ENCODE results near the gene GSTA2.
"Not testable (repeated sequence)": the region's sequence is repeated elsewhere in the genome, so short reads cannot be mapped to it uniquely, and the experiment has no call there.

GSTA2 gene

DNA sequence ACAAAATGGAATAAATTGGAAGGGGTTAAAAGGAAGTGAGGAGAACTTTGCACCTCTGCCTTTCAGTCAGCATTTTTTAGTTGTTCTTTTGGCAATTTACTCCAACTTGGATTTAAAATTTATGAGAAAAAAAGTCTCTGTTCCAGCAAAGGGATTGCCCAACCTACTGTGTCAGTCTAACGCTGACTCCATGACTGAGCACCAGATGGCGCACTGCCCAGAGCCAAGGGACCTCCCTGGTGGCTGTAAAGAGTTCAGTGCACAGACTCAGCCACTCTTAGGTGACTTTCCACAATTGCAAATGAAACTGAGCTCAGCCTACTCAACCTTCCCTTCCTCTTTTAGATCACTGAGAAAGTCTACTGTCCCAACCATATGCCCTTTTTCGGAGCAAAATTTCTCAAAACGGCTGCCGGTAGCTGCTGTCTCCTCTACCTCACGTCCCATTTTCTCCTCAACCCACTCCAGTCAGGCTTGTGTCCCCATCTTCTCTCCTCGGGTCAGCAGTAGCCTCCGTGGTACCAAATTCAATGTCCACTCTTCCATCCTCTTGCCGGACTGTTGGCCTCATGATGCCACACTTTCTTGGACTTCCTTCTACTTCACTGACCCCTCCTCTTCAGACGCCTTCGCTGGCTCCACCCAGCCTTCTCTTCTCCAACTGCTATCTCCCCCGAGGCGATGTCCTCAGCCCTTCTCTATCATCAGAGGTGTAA lies 38.7 kb downstream of the GSTA2 start:
- peak; percentile 78 for DNase-seq

DNA sequence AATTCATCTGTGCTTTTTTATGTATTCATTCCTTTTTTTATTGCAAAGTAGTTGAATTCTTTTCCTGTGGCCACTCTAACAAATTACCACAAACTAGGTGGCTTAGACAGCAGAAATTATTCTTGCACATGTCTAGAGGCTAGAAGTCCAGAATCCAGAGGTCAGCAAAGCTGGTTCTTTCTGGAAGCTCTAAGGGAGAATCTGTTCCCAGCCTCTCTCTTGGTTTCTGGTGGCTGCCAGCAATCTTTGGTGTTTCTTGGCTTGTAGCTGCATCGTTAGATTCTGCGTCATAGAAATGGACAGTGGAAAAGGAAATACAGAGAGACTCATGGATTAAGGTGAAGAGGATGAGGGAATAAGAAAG lies 39.3 kb downstream of the GSTA2 start:
- DNase-seq = no peak

- DNase-seq = no peak
These were observed 43.0 kb downstream of the GSTA2 start for GRCh38 chr6:52720321-52720720.

GRCh38 chr6:52718550-52718949 lies 44.7 kb downstream of the GSTA2 start:
- DNase-seq = no peak

- DNase-seq = not testable (repeated sequence)
These were observed 48.5 kb downstream of the GSTA2 start for GRCh38 chr6:52714761-52715160.

- no peak for DNase-seq
These were observed 51.1 kb downstream of the GSTA2 start for GRCh38 chr6:52712136-52712535.

DNA sequence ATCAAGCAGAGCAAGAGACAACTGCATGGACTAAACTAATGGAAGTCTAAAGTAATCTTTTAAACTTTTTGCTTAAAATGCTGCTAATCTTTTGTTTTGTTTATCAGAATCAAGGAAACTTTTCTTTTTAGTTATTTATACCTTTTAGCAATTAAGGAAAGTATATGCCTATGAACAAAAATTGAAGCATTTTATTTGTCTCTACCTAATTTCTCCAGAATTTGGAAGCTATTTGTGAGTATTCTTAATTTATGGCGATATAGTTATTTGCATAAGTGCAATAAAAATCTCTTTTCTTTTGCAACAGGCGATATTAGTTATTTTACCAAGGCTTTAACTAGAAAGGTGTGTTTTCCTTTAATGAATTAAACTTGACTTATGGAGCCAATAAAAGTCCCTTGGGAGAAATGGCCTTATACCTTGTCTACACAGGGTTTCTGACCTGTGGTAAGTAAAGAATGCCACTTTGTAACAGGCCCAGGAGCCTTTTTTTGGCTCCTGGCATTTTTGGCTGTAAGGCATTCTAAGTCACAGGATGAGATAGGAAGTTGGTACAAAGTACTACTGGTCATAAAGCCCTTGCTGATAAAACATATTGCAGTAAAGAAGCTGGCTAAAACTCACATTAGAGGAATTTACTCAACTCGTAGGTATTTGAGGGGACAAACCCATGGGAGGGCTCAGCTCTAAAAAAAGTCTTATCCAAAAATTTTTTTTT lies 55.2 kb downstream of the GSTA2 start:
- no peak for DNase-seq

GRCh38 chr6:52706001-52706400 lies 57.3 kb downstream of the GSTA2 start:
- no peak for DNase-seq

DNA sequence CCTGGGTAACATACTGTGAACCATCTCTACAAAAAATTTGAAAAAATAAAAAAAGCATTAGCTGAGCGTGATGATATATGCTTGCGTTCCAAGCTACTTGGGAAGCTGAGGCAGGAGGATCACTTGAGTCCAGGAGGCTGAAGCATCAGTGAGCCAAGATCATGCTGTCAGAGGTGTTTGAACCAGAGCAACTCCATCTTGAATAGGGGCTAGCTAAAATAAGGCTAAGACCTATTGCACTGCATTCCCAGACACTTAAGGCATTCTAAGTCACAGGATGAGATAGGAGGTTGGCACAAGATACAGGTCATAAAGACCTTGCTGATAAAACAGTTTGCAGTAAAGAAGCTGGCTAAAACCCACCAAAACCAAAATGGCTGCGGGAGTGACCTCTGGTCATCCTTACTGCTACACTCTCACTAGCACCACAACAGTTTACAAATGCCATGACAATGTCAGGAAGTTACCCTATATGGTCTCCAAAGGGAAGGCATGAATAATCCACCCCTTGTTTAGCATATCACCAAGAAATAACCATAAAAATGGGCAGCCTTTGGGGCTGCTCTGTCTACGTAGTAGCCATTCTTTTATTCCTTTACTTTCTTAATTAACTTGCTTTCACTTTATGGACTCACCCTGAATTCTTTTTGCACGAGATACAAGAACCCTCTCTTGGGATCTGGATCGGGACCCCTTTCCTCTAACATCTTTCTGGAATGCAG lies 58.3 kb downstream of the GSTA2 start:
- DNase-seq = not testable (repeated sequence)

DNA sequence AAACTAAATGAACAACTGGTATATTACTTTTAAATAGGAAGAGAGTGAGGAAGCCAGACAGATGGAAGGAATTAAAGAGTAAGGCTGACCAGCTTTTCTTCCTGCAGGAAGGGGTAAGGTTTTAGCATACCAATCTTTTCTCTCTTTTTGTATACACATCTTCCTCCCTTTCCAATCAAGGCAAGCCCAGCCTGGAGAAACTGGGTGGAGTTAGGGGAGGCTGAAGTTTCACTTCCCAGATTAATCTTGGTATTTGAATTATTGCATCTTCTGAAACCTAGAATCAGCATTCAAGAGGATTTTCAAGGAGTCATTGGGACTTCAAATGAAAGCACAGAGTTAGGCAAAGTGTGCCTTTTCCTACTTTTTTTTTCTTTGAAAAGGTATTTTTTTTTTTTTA lies 59.2 kb downstream of the GSTA2 start:
- DNase-seq = no peak
